Bone marrow (tissue), 2 donors: ENCODE measurements around the gene PXDN.
"Not testable (repeated sequence)": the region's sequence is repeated elsewhere in the genome, so short reads cannot be mapped to it uniquely, and the experiment has no call there.

Source experiments
- DNase-seq, 2 donors: peaks; one replicate each; lab custom pipeline; 2025; lab: John Stamatoyannopoulos, UW

Gene PXDN

GRCh38 chr2:1631292-1632001 lies 112.9 kb downstream of the PXDN start:
- no peak for DNase-seq

- no peak for DNase-seq
Observed at GRCh38 chr2:1628893-1629292, 115.4 kb downstream of the PXDN start.

DNA sequence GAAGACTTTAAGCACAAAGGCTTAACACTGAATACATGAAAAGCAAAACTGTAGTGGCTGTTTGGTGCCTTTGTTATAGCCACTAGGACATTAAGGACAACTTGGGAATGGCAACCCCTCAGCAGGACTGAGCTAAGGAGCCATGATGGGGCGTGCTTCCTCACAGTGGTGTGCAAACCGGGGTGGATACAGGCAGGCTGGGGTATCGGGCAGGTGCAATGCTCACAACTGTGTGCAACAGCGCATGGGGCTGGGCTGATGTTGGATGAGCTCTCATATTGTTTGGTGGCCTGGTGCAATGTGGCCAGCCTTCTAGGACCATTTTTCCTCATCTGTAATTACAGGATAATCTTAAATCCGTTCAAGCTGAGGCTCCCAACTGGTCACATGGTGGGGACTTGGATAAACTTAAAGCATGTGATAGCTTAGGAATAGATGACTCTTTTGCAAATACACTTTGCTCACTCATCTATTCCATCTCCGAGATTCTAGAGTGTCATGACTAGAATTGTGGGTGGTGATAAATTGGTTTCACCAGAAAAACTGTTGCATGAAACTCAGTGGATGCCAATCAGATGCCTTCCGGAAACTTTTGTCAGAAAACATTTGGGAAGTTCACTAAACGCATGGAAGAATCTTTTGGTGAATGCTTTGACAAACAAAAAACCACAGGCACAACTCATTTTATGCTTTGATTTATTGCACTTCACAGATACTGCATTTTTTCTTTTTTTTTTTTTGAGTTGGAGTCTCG lies 116.5 kb downstream of the PXDN start:
- DNase-seq = no peak

DNA sequence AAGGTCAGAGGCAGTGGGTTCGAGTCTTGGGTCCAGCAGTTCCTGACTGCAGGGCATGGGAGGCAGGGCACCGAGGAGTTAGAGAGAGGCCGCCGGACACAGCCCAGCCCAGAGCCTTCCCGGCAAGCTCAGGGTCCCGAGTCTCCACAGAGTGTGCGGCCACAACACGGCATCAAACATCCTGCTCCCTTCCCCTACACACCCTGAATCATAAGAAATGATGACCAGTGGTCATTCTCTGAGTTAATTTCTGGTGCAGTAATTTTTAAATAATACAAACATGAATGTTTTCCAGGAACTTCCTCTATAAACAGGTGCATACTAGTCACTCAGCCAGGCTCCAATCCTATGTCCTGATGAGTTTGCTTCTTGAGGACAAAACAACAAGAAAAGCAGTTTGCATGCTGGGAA lies 118.0 kb downstream of the PXDN start:
- no peak for DNase-seq

- no peak for DNase-seq
Observed at GRCh38 chr2:1625281-1626001, 118.9 kb downstream of the PXDN start.

DNA sequence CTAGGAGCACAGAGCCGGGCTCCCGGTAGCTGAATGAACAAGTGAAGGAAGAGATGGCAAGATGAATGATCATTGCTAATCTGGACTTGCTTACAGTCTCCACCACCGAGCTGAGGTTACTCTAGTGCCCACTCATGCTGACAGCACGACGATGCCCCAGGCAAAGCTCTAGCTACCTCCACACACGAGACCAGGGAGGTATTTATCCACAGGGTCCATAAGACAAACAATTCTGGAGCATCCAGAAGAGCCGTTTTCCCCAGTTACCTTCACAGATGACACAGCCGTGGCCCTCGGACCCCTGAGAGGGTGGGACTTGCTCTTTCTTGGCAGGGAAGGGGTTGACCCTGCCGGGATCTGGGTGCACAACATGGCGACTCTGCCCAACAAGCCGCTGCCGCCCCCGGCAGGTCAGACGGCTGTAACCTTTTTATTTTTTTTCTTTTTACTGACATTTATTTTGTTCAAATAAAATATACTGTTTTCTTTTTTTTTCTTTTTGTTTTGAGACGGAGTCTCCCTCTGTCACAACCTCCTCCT lies 120.3 kb downstream of the PXDN start:
- DNase-seq = no peak

DNA sequence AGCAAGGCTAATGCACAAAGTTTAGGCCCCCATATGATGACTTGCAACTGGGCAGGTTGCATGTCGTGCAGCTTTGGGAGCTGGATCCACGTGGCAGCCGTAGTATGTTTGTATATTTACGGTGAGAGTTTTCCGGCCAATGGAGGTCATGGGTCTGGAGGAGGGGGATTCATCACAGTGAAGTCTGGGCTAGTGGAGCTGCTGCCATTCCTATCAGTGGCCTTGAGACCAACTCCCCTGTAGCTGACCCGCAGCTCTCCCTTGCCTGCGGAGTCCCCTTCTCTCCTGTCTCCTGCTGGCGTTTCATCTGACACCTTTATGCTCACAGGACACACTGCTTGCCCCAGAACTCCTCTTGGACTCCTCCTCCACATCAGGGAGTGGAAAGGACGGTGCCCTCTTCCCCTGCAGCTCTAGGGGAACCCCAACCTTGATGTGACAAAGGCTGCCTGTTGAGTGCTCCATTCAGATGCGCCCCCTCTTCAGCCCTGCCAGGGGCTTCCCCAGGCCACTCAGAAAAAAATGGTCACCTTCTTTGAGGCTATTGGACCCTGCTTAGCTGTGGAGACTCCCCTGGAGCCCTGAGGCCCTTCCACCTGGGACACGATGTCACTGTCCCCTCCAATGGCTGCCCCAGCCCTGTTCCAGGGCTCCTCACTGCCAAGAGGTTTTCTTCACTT lies 121.7 kb downstream of the PXDN start:
- no peak for DNase-seq

- DNase-seq = not testable (repeated sequence)
Observed at GRCh38 chr2:1621976-1622375, 122.3 kb downstream of the PXDN start.

- no peak for DNase-seq
Observed at GRCh38 chr2:1621501-1621900, 122.8 kb downstream of the PXDN start.

- DNase-seq = no peak
Observed at GRCh38 chr2:1621041-1621440, 123.3 kb downstream of the PXDN start.

DNA sequence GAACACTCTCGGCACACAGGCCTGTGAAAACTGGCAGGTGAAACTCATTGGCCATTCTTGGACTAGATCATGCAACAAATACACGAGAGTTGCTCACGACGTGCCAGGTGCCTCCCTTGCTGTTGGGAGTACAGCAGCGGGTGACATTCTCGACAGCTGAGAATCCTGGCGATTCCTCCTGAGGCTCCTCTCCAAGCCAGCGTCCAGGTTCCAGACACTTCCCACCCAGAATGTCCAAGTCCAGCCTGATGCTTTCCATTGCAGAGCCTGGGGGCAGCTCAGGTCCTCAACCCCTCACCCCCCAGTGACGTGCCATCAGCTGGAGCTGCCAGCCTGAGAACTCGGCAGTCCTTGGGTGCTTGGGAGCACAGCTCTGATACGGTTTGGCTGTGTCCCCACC lies 124.2 kb downstream of the PXDN start:
- DNase-seq = no peak

DNA sequence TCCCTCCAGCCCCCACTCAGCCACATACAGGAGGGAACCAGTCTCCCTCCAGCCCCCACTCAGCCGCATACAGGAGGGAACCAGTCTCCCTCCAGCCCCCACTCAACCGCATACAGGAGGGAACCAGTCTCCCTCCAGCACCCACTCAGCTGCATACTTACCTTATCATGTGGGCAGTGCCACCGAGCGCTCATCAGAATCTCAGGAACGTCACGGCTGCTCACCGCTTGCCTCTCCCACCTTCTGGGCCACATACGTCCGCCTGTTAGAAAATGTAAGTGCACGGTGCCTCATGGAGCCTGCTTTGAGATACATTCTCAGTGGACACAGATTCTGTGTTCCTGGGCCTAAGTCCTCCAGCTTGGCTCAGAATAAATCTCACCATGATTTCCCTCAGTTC lies 124.8 kb downstream of the PXDN start:
- DNase-seq = no peak

- no peak for DNase-seq
Observed at GRCh38 chr2:1618974-1619373, 125.3 kb downstream of the PXDN start.

- DNase-seq = no peak
Observed at GRCh38 chr2:1618191-1618961, 125.9 kb downstream of the PXDN start.

- DNase-seq = no peak
Observed at GRCh38 chr2:1617425-1618021, 126.8 kb downstream of the PXDN start.

DNA sequence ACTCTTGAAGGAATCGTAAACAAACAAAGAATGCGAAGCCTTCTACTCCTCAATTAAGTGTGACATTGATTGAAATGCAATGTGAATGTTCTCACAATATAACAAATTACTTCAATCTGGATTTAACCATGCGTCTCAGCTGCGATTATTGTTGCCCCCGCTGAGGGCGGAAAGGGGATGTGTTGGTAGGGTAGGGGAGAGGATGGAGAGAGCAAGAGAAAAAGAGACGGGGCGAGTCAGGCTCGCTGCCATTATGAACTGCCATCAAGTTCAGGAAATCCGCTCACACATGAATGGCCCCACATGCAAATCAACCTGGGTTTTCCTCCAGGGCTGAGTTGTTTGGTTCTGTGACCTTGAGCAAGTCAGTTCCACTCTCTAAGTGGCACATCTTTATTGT lies 129.8 kb downstream of the PXDN start:
- DNase-seq = no peak

- DNase-seq = no peak
Observed at GRCh38 chr2:1613731-1614354, 130.5 kb downstream of the PXDN start.

GRCh38 chr2:1613078-1613445 lies 131.3 kb downstream of the PXDN start:
- DNase-seq = no peak

- DNase-seq = no peak
Observed at GRCh38 chr2:1612391-1613077, 131.8 kb downstream of the PXDN start.

- no peak for DNase-seq
Observed at GRCh38 chr2:1611886-1612285, 132.4 kb downstream of the PXDN start.
